A549 (cell line): Measurements from ENCODE around the gene ZC3H7A.
A peak's percentile ranks its signal among the peaks of the same experiment; 100 is the strongest.

Experiments used
- CHD4 ChIP-seq: fragments of 200-600 bp; sonication (generic); IDR thresholded peaks from 2 replicates; pipeline ENCODE4 v1.6.1; 2016; ENCODE audit warnings: antibody characterized with exemption, mild to moderate bottlenecking, borderline replicate concordance
- CTCF ChIP-seq: fragments of >200 bp; sonication (Bioruptor Twin); formaldehyde crosslinking; IDR thresholded peaks from 3 replicates; pipeline ENCODE4 v1.5.1; 2016
- ELK1 ChIP-seq: fragments of 150-350 bp; IDR thresholded peaks from 2 replicates; pipeline ENCODE4 v1.6.1; 2014; ENCODE audit warnings: low read depth, mild to moderate bottlenecking, low read length
- HES2 ChIP-seq: fragments of >200 bp; sonication (Bioruptor Twin); formaldehyde crosslinking; IDR thresholded peaks from 2 replicates; pipeline ENCODE4 v1.6.1; 2016
- HOXB5 ChIP-seq: fragments of 250-450 bp; sonication (Bioruptor Pico); IDR thresholded peaks from 2 replicates; pipeline ENCODE4 v1.5.0; 2020; ENCODE audit warnings: mild to moderate bottlenecking, moderate library complexity
- MAX ChIP-seq: IDR thresholded peaks from 2 replicates; pipeline ENCODE4 v1.6.1; 2012
- POLR2A ChIP-seq: IDR thresholded peaks from 2 replicates; pipeline ENCODE4 v1.6.1; 2012; ENCODE audit warnings: mild to moderate bottlenecking, low read length
- REST ChIP-seq: fragments of 200-600 bp; sonication (generic); IDR thresholded peaks from 2 replicates; pipeline ENCODE4 v1.6.1; 2016; ENCODE audit warnings: antibody characterized with exemption, mild to moderate bottlenecking, moderate library complexity
- SMC3 ChIP-seq: fragments of >200 bp; sonication (Bioruptor Twin); formaldehyde crosslinking; IDR thresholded peaks from 3 replicates; pipeline ENCODE4 v1.6.1; 2018; ENCODE audit warnings: inconsistent platforms

- peak; percentile 86 for TF ChIP-seq CTCF
- TF ChIP-seq POLR2A = peak; percentile 98
- TF ChIP-seq REST = no peak
- no peak for TF ChIP-seq CHD4
- no peak for TF ChIP-seq HOXB5 (CRISPR knock-in tag)
- no peak for TF ChIP-seq ELK1
- peak; percentile 39; the same call in 1 of the 3 replicates for TF ChIP-seq SMC3
- no peak for TF ChIP-seq HES2
- TF ChIP-seq MAX = peak; percentile 34; the same call in 1 of the 2 replicates
Observed at GRCh38 chr16:11797166-11797956, at the start of gene ZC3H7A.
